GM21381 (cell line): ENCODE results near the gene PRSS12.
"Not testable (repeated sequence)": the region's sequence is repeated elsewhere in the genome, so short reads cannot be mapped to it uniquely, and the experiment has no call there.

Experiments
- ATAC-seq: cut with Tn5 transposase; IDR thresholded peaks from one replicate; pipeline ENCODE4 v1.9.1; 2021; ENCODE audit warnings: mild to moderate bottlenecking, moderate library complexity; ENCODE audit not compliant: unreplicated experiment

PRSS12 gene

GRCh38 chr4:118352843-118353533, at the start of gene PRSS12:
Gene PRSS12, minus strand, starts transcription at chr4:118353003. Its CDS starts 283 bp downstream, at chr4:118352720.
- ATAC-seq: peak; percentile 99

GRCh38 chr4:118400356-118400755, 47.6 kb upstream of the PRSS12 start:
- no peak for ATAC-seq

GRCh38 chr4:118399883-118400282, 47.1 kb upstream of the PRSS12 start:
- ATAC-seq: not testable (repeated sequence)

GRCh38 chr4:118398226-118399090, 45.7 kb upstream of the PRSS12 start:
- ATAC-seq: peak; percentile 86

GRCh38 chr4:118397623-118397979, 44.8 kb upstream of the PRSS12 start:
- no peak for ATAC-seq

GRCh38 chr4:118396881-118397622, 44.2 kb upstream of the PRSS12 start:
- no peak for ATAC-seq

GRCh38 chr4:118395057-118395644, 42.3 kb upstream of the PRSS12 start:
- no peak for ATAC-seq

GRCh38 chr4:118392509-118392908, 39.7 kb upstream of the PRSS12 start:
- not testable (repeated sequence) for ATAC-seq

GRCh38 chr4:118390121-118390520, 37.3 kb upstream of the PRSS12 start:
- no peak for ATAC-seq

- no peak for ATAC-seq
Observed at GRCh38 chr4:118389721-118390120, 36.9 kb upstream of the PRSS12 start.

- no peak for ATAC-seq
Observed at GRCh38 chr4:118388606-118389005, 35.8 kb upstream of the PRSS12 start.

- no peak for ATAC-seq
Observed at GRCh38 chr4:118381902-118382301, 29.1 kb upstream of the PRSS12 start.

GRCh38 chr4:118373614-118374255, 20.9 kb upstream of the PRSS12 start:
- ATAC-seq: no peak

GRCh38 chr4:118372251-118372650, 19.4 kb upstream of the PRSS12 start:
- ATAC-seq: no peak

GRCh38 chr4:118369231-118369630, 16.4 kb upstream of the PRSS12 start:
- ATAC-seq: no peak

- no peak for ATAC-seq
Observed at GRCh38 chr4:118367872-118368271, 15.1 kb upstream of the PRSS12 start.

GRCh38 chr4:118367361-118367760, 14.6 kb upstream of the PRSS12 start:
- no peak for ATAC-seq

GRCh38 chr4:118363166-118363565, 10.4 kb upstream of the PRSS12 start:
- no peak for ATAC-seq

GRCh38 chr4:118361192-118361591, 8.4 kb upstream of the PRSS12 start:
- ATAC-seq: no peak

- ATAC-seq: no peak
Observed at GRCh38 chr4:118360106-118360505, 7.3 kb upstream of the PRSS12 start.

GRCh38 chr4:118357601-118358000, 4.8 kb upstream of the PRSS12 start:
- ATAC-seq: no peak
